ENCODE data around the gene COL4A6. TPM values are rescaled to one million over a fixed set of nuclear protein-coding genes. Genes with fewer than 3 reads are reported as not detected.

COL4A6 gene
- total and polyA plus RNA-seq, 2 donors (not counting 3 experiments of a cell fraction or from before 2014, with no cell fraction given), result 0.49 to 0.62 TPM

DNA sequence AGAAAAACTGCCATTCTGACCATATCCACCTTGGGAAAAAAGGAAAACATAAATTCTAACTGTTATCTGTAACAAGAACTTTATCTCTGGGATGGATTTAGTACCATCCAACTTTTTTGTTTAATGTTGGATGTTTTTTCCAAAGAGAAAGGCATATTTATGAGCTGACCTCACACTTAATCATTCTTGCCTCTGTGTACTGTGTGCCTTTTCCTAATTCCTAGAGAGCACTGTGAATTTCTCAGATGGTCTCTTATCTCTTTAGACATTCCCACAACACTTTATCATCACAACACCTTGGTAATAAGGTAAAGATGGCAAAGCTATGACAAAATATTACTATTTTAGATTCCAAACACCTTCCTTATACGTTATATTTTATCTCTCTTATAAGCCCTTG lies 126.2 kb downstream of the COL4A6 start:
- no peak overlapping the region for H3K27ac ChIP-seq (ENCODE audit: insufficient read depth, low read depth, low read length)
- no peaks in the 10 kb centered on the region for H3K79me2 ChIP-seq (ENCODE audit: control insufficient read depth, insufficient read depth, low read length)
- no peaks in the 10 kb centered on the region for H3K9me3 ChIP-seq (replicated peaks; ENCODE audit: control insufficient read depth, insufficient read depth, low read length)
- CTCF ChIA-PET, result interaction anchor here (0.5 kb wide), 1 partner anchor 413 kb away, joined by 3 read pairs; no protein-coding TSS in a partner anchor
- no peaks in the 10 kb centered on the region for H3K4me1 ChIP-seq (ENCODE audit: control insufficient read depth, extremely low read depth, insufficient read depth, low read length)
- intact Hi-C loops (cut with micrococcal nuclease), result no loop called here
- H3K27me3 ChIP-seq (ENCODE audit: control insufficient read depth in 2 of 2, insufficient read depth in 2 of 2, low read length in 2 of 2), result no peaks in the 10 kb centered on the region
- no peaks in the 10 kb centered on the region for H3K36me3 ChIP-seq (ENCODE audit: control insufficient read depth in 2 of 2, extremely low read depth in 1 of 2, insufficient read depth in 2 of 2, low read length in 2 of 2)
- H3K9ac ChIP-seq (replicated peaks; ENCODE audit: extremely low read depth, insufficient read depth, low read length), result no peak overlapping the region
- POLR2A ChIA-PET, result no interaction called here
- no peaks in the 10 kb centered on the region for H3K9me1 ChIP-seq (replicated peaks; ENCODE audit: control insufficient read depth, extremely low read depth, insufficient read depth, low read length)
- TF ChIP-seq FOS (IDR thresholded peaks at IDR 0.05; ENCODE audit: borderline replicate concordance, insufficient read depth, low read length) (peak; percentile 31), MYC (IDR thresholded peaks at IDR 0.05; ENCODE audit: low read depth, low read length) (no peak)
- dilution Hi-C loops (cut with MboI; ENCODE audit: extremely low pct_ligation_motif_present, low sequenced_read_pairs), result no loop called here
- no peak overlapping the region for H2AFZ ChIP-seq (ENCODE audit: low read depth, low read length)
- H4K20me1 ChIP-seq (replicated peaks; ENCODE audit: control insufficient read depth, extremely low read depth, insufficient read depth, low read length), result no peaks in the 10 kb centered on the region
- no peak overlapping the region for H3K4me2 ChIP-seq (ENCODE audit: insufficient read depth, low read length)
- FAIRE-seq (no peak), DNase-seq (ENCODE audit: low read depth, low spot score) (no peak)
- BruUV-seq (replicated peaks), result no TSS peak
- no peak overlapping the region for H3K4me3 ChIP-seq (replicated peaks in 1 of 3; ENCODE audit: insufficient read depth in 1 of 3, low read depth in 1 of 3, low read length in 3 of 3)

DNA sequence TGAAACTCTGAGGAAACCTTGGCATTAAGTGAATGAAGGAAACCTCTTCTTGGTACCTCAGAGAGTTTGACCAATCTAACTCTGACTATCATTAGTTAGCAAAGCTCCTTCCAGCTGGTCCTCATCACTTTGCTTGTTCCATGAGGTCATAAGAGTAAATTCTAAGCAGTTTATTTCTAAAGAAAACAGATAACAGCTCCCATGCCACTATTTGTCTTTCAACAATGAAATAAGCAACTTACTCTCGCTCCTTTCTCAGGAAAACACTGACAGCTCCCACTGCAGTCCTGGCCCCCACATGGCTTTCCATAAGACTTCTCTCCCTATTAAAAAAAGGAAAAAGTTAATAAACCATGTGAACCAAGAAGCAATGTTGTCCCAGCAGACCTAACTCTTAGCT lies 127.7 kb downstream of the COL4A6 start:
- BruUV-seq (replicated peaks), result no TSS peak
- no peaks in the 10 kb centered on the region for H3K27me3 ChIP-seq (ENCODE audit: control insufficient read depth in 2 of 2, insufficient read depth in 2 of 2, low read length in 2 of 2)
- no peaks in the 10 kb centered on the region for H3K79me2 ChIP-seq (ENCODE audit: control insufficient read depth, insufficient read depth, low read length)
- FAIRE-seq, result no peak
- no peak for TF ChIP-seq MYC (IDR thresholded peaks at IDR 0.05; ENCODE audit: low read depth, low read length)
- TF ChIP-seq GATA2 (IDR thresholded peaks at IDR 0.05; ENCODE audit: insufficient read depth, insufficient read length, low read depth, low read length), result no peak
- no peak for TF ChIP-seq POLR2A (IDR thresholded peaks at IDR 0.05; ENCODE audit: low read depth, low read length)
- TF ChIP-seq, protein P1, sequence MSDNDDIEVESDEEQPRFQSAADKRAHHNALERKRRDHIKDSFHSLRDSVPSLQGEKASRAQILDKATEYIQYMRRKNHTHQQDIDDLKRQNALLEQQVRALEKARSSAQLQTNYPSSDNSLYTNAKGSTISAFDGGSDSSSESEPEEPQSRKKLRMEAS (IDR thresholded peaks at IDR 0.05; ENCODE audit: insufficient read depth, insufficient read length), result no peak
- TF ChIP-seq EZH2 (IDR thresholded peaks at IDR 0.05; ENCODE audit: borderline replicate concordance, low read depth, low read length, severe bottlenecking), result no peak
- no peak for TF ChIP-seq POLR2AphosphoS5 (IDR thresholded peaks at IDR 0.05; ENCODE audit: insufficient read depth, low read depth, low read length)
- TF ChIP-seq FOS (IDR thresholded peaks at IDR 0.05; ENCODE audit: borderline replicate concordance, insufficient read depth, low read length), result no peak
- TF ChIP-seq JUN (IDR thresholded peaks at IDR 0.05; ENCODE audit: borderline replicate concordance, insufficient read depth, insufficient read length, low read depth), result no peak
- TF ChIP-seq, protein P2, sequence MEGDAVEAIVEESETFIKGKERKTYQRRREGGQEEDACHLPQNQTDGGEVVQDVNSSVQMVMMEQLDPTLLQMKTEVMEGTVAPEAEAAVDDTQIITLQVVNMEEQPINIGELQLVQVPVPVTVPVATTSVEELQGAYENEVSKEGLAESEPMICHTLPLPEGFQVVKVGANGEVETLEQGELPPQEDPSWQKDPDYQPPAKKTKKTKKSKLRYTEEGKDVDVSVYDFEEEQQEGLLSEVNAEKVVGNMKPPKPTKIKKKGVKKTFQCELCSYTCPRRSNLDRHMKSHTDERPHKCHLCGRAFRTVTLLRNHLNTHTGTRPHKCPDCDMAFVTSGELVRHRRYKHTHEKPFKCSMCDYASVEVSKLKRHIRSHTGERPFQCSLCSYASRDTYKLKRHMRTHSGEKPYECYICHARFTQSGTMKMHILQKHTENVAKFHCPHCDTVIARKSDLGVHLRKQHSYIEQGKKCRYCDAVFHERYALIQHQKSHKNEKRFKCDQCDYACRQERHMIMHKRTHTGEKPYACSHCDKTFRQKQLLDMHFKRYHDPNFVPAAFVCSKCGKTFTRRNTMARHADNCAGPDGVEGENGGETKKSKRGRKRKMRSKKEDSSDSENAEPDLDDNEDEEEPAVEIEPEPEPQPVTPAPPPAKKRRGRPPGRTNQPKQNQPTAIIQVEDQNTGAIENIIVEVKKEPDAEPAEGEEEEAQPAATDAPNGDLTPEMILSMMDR (IDR thresholded peaks at IDR 0.05; ENCODE audit: extremely low read depth in 1 of 2, insufficient read depth in 1 of 2, low read depth in 1 of 2, low read length in 2 of 2), result no peak
- no peaks in the 10 kb centered on the region for H3K36me3 ChIP-seq (ENCODE audit: control insufficient read depth in 2 of 2, extremely low read depth in 1 of 2, insufficient read depth in 2 of 2, low read length in 2 of 2)
- no peak overlapping the region for H3K4me2 ChIP-seq (ENCODE audit: insufficient read depth, low read length)
- no peaks in the 10 kb centered on the region for H3K9me3 ChIP-seq (replicated peaks; ENCODE audit: control insufficient read depth, insufficient read depth, low read length)
- no peaks in the 10 kb centered on the region for H3K4me1 ChIP-seq (ENCODE audit: control insufficient read depth, extremely low read depth, insufficient read depth, low read length)
- no peak overlapping the region for H3K9ac ChIP-seq (replicated peaks; ENCODE audit: extremely low read depth, insufficient read depth, low read length)
- no peak overlapping the region for H3K4me3 ChIP-seq (replicated peaks in 1 of 3; ENCODE audit: insufficient read depth in 1 of 3, low read depth in 1 of 3, low read length in 3 of 3)
- dilution Hi-C loops (cut with MboI; ENCODE audit: extremely low pct_ligation_motif_present, low sequenced_read_pairs), result no loop called here
- no peak overlapping the region for H2AFZ ChIP-seq (ENCODE audit: low read depth, low read length)
- H3K9me1 ChIP-seq (replicated peaks; ENCODE audit: control insufficient read depth, extremely low read depth, insufficient read depth, low read length), result no peaks in the 10 kb centered on the region
- no peak for DNase-seq (ENCODE audit: low read depth, low spot score)
- POLR2A ChIA-PET, result no interaction called here
- CTCF ChIA-PET, result interaction anchor here (0.7 to 1.1 kb wide), 2 partner anchors 10 to 86 kb away, joined by 3 to 4 read pairs; no protein-coding TSS in a partner anchor
- H3K27ac ChIP-seq (ENCODE audit: insufficient read depth, low read depth, low read length), result no peak overlapping the region
- H4K20me1 ChIP-seq (replicated peaks; ENCODE audit: control insufficient read depth, extremely low read depth, insufficient read depth, low read length), result no peaks in the 10 kb centered on the region
- intact Hi-C loops (cut with micrococcal nuclease), result no loop called here

Measured in endothelial cell of umbilical vein (primary cell).